Prostate gland (tissue), 2 donors: ENCODE results near the gene RGS14.

Experiments
- CTCF ChIP-seq, 4 experiments: fragments of 200-600 bp in 2 of 4; fragments of 450-650 bp in 2 of 4; sonication (generic) in 2 of 4; IDR thresholded peaks; 1 replicate in 3 of 4; 2 replicates in 1 of 4; pipeline ENCODE4 v1.5.1; 2016 to 2019; ENCODE audit warnings: antibody characterized with exemption in 4 of 4, mild to moderate bottlenecking in 2 of 4, moderate library complexity in 2 of 4
- POLR2A ChIP-seq: fragments of 450-650 bp; IDR thresholded peaks from one replicate; pipeline ENCODE4 v1.6.1; 2016; ENCODE audit warnings: antibody characterized with exemption, mild to moderate bottlenecking

GRCh38 chr5:177356746-177357145 is 978 bp upstream of the RGS14 start:
- TF ChIP-seq CTCF (IDR thresholded peaks at IDR 0.05), result no peak
- no peak for TF ChIP-seq POLR2A
